Hepatocyte (in vitro differentiated cells): ENCODE data around the gene MCF2L. TPM values are rescaled to one million over a fixed set of nuclear protein-coding genes. Genes with fewer than 3 reads are reported as not detected.
A peak's percentile ranks its signal among the peaks of the same experiment; 100 is the strongest.

Experiments used
- DNase-seq: peaks from one replicate; pipeline ENCODE4 v3.0.0-alpha.2; 2016; ENCODE audit warnings: low spot score
- H2AFZ ChIP-seq: fragments of 200-600 bp; sonication (generic); 2 replicates; pipeline ENCODE4 v1.6.0; 2016; ENCODE audit warnings: antibody characterized with exemption, mild to moderate bottlenecking
- H3K27ac ChIP-seq: fragments of 200-600 bp; sonication (generic); 2 replicates; pipeline ENCODE4 v1.5.1; 2016; ENCODE audit warnings: mild to moderate bottlenecking
- H3K27me3 ChIP-seq: fragments of 200-600 bp; sonication (generic); 2 replicates; pipeline ENCODE4 v1.6.1; 2016
- H3K36me3 ChIP-seq: fragments of 200-600 bp; sonication (generic); replicated peaks from 2 replicates; pipeline ENCODE4 v1.5.1; 2016; ENCODE audit warnings: low read depth; ENCODE audit not compliant: insufficient read depth
- H3K4me1 ChIP-seq: fragments of 200-600 bp; sonication (generic); 2 replicates; pipeline ENCODE4 v1.5.1; 2016; ENCODE audit warnings: mild to moderate bottlenecking, moderate library complexity; ENCODE audit not compliant: insufficient read depth
- H3K4me2 ChIP-seq: fragments of 200-600 bp; sonication (generic); 2 replicates; pipeline ENCODE4 v1.6.0; 2016
- H3K4me3 ChIP-seq: fragments of 200-600 bp; sonication (generic); 2 replicates; pipeline ENCODE4 v1.5.1; 2016; ENCODE audit warnings: mild to moderate bottlenecking
- H3K79me2 ChIP-seq: fragments of 200-600 bp; sonication (generic); 2 replicates; pipeline ENCODE4 v1.6.0; 2017; ENCODE audit warnings: mild to moderate bottlenecking
- H3K9me2 ChIP-seq: fragments of 200-600 bp; sonication (generic); replicated peaks from 2 replicates; pipeline ENCODE4 v1.6.0; 2017; ENCODE audit warnings: mild to moderate bottlenecking; ENCODE audit not compliant: insufficient read depth
- H3K9me3 ChIP-seq: fragments of 200-600 bp; sonication (generic); 2 replicates; pipeline ENCODE4 v1.5.1; 2016; ENCODE audit warnings: low read depth, mild to moderate bottlenecking
- H4K20me1 ChIP-seq: fragments of 200-600 bp; sonication (generic); 2 replicates; pipeline ENCODE4 v1.6.0; 2016; ENCODE audit warnings: mild to moderate bottlenecking; ENCODE audit not compliant: insufficient read depth, poor library complexity, severe bottlenecking
- EZH2 ChIP-seq: fragments of 200-600 bp; sonication (generic); IDR thresholded peaks from 2 replicates; pipeline ENCODE4 v1.6.1; 2016; ENCODE audit warnings: antibody characterized with exemption, mild to moderate bottlenecking, borderline replicate concordance
- EZH2phosphoT487 ChIP-seq: fragments of 200-600 bp; sonication (generic); IDR thresholded peaks from one replicate; pipeline ENCODE4 v1.6.1; 2018; ENCODE audit warnings: antibody characterized with exemption, mild to moderate bottlenecking, low read depth, moderate library complexity; ENCODE audit not compliant: unreplicated experiment, severe bottlenecking
- WGBS: methylation state at CpG from one replicate; pipeline ENCODE4 v1.1.6; 2016; ENCODE audit warnings: low lambda C conversion rate; ENCODE audit errors: missing lambda C conversion rate; 5-methylcytosine and 5-hydroxymethylcytosine counted together
- polyA plus RNA-seq: library from polyadenylated mRNA; unstranded; fragments of >200 nt; fragmentation: Nextera tagmentation; extraction: Ambion mirVana; gene quantifications from 2 replicates; pipeline ENCODE4 v1.2.1, GENCODE V29; 2016
- total RNA-seq: library from RNA; depleted of rRNA; stranded (reverse); fragments of >200 nt; gene quantifications from 2 replicates; pipeline ENCODE4 v1.2.3, GENCODE V29; 2014
- TF ChIP-seq, protein P1 (sequence below): fragments of 200-600 bp; sonication (generic); IDR thresholded peaks from 2 replicates; pipeline ENCODE4 v1.5.1; 2016; ENCODE audit warnings: antibody characterized with exemption, mild to moderate bottlenecking; ENCODE audit not compliant: poor library complexity

MCF2L gene
- total and polyA plus RNA-seq, 2 experiments from 2014 or later: 11.1 to 22.4 TPM

DNA sequence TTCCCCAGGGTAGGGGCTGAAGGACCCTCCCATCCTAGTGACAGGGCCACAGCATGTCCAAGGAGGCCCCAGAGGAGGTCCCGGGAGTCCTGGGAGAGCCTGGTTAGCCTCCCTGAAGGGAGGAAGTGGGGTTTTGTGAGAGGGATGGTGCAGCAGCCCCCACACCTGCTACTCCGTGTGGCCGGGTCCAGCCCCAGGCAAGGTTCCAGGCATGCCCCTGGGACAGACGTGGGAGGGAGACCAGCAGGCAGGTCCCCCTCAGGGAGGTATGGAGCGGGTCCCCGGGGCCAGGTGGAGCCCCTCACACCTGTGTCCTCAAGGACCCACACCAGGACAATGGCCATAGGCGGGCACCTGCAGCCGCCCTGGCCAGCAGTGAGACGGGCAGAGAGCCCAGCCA lies 134.6 kb downstream of the MCF2L start:
- no peaks in the 10 kb centered on the region for H3K79me2 ChIP-seq
- 84% methylated on average over 9 of the region's 9 CpGs for WGBS
- no peaks in the 10 kb centered on the region for H3K9me2 ChIP-seq

DNA sequence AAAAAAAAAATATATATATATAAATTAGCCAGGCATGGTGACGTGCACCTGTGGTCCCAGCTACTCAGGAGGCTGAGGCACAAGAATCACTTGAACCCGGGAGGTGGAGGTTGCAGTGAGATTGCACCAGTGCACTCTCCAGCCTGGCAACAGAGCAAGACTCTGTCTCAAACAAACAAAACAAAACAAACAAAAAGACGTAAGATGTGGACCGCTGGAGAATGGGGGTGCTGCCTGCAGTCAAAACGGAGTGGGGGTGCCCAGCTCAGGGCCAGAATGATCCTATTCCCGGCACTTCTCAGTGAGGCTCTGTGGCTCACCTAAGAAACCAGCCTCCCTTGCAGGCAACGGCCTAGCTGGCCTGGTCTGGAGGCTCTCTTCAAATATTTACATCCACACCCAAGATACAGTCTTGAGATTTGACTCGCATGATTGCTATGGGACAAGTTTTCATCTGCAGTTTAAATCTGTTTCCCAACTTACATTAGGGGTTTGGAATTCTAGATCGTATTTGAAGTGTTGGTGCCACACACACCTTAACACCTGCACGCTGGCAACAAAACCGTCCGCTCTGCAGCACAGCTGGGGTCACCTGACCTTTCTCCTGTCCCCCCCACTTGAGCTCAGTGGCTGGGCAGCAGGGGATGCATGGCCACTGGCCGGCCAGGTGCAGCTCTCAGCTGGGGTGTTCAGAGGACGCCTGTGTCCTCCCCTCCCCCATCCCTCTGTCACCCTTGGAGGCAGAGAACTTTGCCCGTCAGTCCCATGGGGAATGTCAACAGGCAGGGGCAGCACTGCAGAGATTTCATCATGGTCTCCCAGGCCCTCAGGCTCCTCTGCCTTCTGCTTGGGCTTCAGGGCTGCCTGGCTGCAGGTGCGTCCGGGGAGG lies 136.3 kb downstream of the MCF2L start, which contains the start of gene F7:
TSS of gene F7 (plus strand) at position 760 of the 889 bp plus-strand sequence. CDS start at position 811, 51 bp downstream.
- peaks cover 17% of the 10 kb centered on the region for H3K4me1 ChIP-seq
- no peak within 1 kb of the TSS for H3K4me3 ChIP-seq
- H3K27me3 ChIP-seq: peaks cover 11% of the 10 kb centered on the region
- peak; percentile 88 for DNase-seq
- no peak within 1 kb of the TSS for H2AFZ ChIP-seq
- TF ChIP-seq EZH2 (no peak), EZH2phosphoT487 (no peak)
- TF ChIP-seq, protein P1, sequence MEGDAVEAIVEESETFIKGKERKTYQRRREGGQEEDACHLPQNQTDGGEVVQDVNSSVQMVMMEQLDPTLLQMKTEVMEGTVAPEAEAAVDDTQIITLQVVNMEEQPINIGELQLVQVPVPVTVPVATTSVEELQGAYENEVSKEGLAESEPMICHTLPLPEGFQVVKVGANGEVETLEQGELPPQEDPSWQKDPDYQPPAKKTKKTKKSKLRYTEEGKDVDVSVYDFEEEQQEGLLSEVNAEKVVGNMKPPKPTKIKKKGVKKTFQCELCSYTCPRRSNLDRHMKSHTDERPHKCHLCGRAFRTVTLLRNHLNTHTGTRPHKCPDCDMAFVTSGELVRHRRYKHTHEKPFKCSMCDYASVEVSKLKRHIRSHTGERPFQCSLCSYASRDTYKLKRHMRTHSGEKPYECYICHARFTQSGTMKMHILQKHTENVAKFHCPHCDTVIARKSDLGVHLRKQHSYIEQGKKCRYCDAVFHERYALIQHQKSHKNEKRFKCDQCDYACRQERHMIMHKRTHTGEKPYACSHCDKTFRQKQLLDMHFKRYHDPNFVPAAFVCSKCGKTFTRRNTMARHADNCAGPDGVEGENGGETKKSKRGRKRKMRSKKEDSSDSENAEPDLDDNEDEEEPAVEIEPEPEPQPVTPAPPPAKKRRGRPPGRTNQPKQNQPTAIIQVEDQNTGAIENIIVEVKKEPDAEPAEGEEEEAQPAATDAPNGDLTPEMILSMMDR: no peak
- 57% methylated on average over 16 of the region's 17 CpGs for WGBS
- H3K4me2 ChIP-seq: peak within 1 kb of the TSS; percentile 71
- H4K20me1 ChIP-seq: no peaks in the 10 kb centered on the region
- no peaks in the 10 kb centered on the region for H3K9me3 ChIP-seq
- H3K9me2 ChIP-seq: no peaks in the 10 kb centered on the region
- peak within 1 kb of the TSS; percentile 94 for H3K27ac ChIP-seq
- H3K79me2 ChIP-seq: no peaks in the 10 kb centered on the region
- H3K36me3 ChIP-seq: no peaks in the 10 kb centered on the region

More for the DNA sequence above, 134.6 kb downstream of the MCF2L start:
- no peaks in the 10 kb centered on the region for H4K20me1 ChIP-seq
- TF ChIP-seq, protein P1: no peak
- TF ChIP-seq EZH2phosphoT487 (no peak), EZH2 (no peak)
- H2AFZ ChIP-seq: no peak overlapping the region
- no peak overlapping the region for H3K4me2 ChIP-seq
- H3K27ac ChIP-seq: no peak overlapping the region
- H3K4me1 ChIP-seq: peaks cover 13% of the 10 kb centered on the region
- DNase-seq: no peak
- no peaks in the 10 kb centered on the region for H3K9me3 ChIP-seq
- no peak overlapping the region for H3K4me3 ChIP-seq
- no peaks in the 10 kb centered on the region for H3K27me3 ChIP-seq
- H3K36me3 ChIP-seq: no peaks in the 10 kb centered on the region

DNA sequence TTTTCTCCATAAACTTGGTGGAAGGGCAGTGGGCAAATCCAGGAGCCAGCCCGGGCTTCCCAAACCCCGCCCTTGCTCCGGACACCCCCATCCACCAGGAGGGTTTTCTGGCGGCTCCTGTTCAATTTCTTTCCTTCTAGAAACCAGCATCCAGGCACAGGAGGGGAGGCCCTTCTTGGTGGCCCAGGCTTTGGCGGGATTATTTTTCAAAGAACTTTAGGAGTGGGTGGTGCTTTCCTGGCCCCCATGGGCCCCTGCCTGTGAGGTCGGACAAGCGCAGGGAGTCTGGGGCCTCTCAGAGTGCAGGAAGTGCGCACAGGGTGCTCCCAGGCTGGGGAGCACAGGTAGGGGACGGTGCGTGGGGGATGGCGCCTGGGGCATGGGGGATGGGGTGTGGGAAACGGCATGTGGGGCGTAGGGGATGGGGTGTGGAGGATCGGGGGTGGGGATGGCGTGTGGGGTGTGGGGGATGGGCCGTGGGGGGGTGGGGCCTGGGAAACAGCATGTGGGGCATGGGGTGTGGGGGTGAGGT lies 137.0 kb downstream of the MCF2L start:
- Histone ChIP-seq H3K27ac (peak overlapping the region; percentile 94), H3K9me3 (no peaks in the 10 kb centered on the region), H2AFZ (no peak overlapping the region), H3K9me2 (no peaks in the 10 kb centered on the region), H3K36me3 (no peaks in the 10 kb centered on the region), H3K27me3 (peaks cover 15% of the 10 kb centered on the region), H4K20me1 (no peaks in the 10 kb centered on the region), H3K4me2 (peak overlapping the region; percentile 71), H3K4me1 (peaks cover 19% of the 10 kb centered on the region), H3K79me2 (no peaks in the 10 kb centered on the region), H3K4me3 (no peak overlapping the region)
- DNase-seq: peak; percentile 39
- WGBS: 59% methylated on average over 9 of the region's 16 CpGs
- no peak for TF ChIP-seq EZH2phosphoT487
- TF ChIP-seq EZH2: no peak
- TF ChIP-seq, protein P1: no peak
